CD14-positive monocyte (primary cell): Measurements from ENCODE around the gene DCC. TPM values are rescaled to one million over a fixed set of nuclear protein-coding genes. Genes with fewer than 3 reads are reported as not detected.

ENCODE experiments used
- DNase-seq, 3 donors: peaks; one replicate each; pipeline ENCODE4 v3.0.0-alpha.2; 2011 to 2022
- H2AFZ ChIP-seq: 2 replicates; pipeline ENCODE4 v1.6.0; 2012; ENCODE audit warnings: mild to moderate bottlenecking, low read depth, low read length, inconsistent platforms; ENCODE audit not compliant: insufficient read depth, poor library complexity, severe bottlenecking
- H3K27ac ChIP-seq, 2 donors: 1 replicate in 1 of 2; 2 replicates in 1 of 2; pipeline ENCODE4 v1.5.1; 2012 to 2013; ENCODE audit warnings: low read length in 2 of 2, control low read depth in 1 of 2, inconsistent platforms in 1 of 2, low read depth in 1 of 2, mild to moderate bottlenecking in 1 of 2
- H3K27me3 ChIP-seq, 2 donors: one replicate each; pipeline versions ENCODE4 v1.6.0 to v1.6.1; 2011 to 2013; ENCODE audit warnings: low read length in 2 of 2; ENCODE audit not compliant: control insufficient read depth in 2 of 2, insufficient read depth in 2 of 2
- H3K36me3 ChIP-seq, 2 donors: replicated peaks in 1 of 2; 1 replicate in 1 of 2; 2 replicates in 1 of 2; pipeline versions ENCODE4 v1.5.1 to v1.6.1; 2012 to 2013; ENCODE audit warnings: low read length in 2 of 2, control low read depth in 1 of 2, inconsistent platforms in 1 of 2, mild to moderate bottlenecking in 1 of 2; ENCODE audit not compliant: insufficient read depth in 2 of 2, control insufficient read depth in 1 of 2
- H3K4me1 ChIP-seq, 2 donors: 1 replicate in 1 of 2; 2 replicates in 1 of 2; pipeline versions ENCODE4 v1.5.1 to v1.6.1; 2012 to 2013; ENCODE audit warnings: low read length in 2 of 2, control low read depth in 1 of 2, inconsistent platforms in 1 of 2, mild to moderate bottlenecking in 1 of 2, moderate library complexity in 1 of 2; ENCODE audit not compliant: insufficient read depth in 2 of 2, control insufficient read depth in 1 of 2
- H3K4me2 ChIP-seq: replicated peaks from 2 replicates; pipeline ENCODE3; 2012; ENCODE audit warnings: low read length, moderate library complexity, mild to moderate bottlenecking; ENCODE audit not compliant: poor library complexity, severe bottlenecking; ENCODE audit errors: extremely low read depth
- H3K4me3 ChIP-seq, 3 experiments: fragments of 200-600 bp in 1 of 3; sonication (generic) in 1 of 3; replicated peaks in 1 of 3; 1 replicate in 2 of 3; 2 replicates in 1 of 3; pipeline ENCODE4 v1.5.1; 2011 to 2013; ENCODE audit warnings: low read length in 3 of 3, mild to moderate bottlenecking in 3 of 3, control low read depth in 2 of 3, low read depth in 2 of 3, inconsistent platforms in 1 of 3, moderate library complexity in 1 of 3
- H3K79me2 ChIP-seq: 2 replicates; pipeline ENCODE4 v1.6.0; 2012; ENCODE audit warnings: mild to moderate bottlenecking, control low read depth, inconsistent platforms, low read length, moderate library complexity; ENCODE audit not compliant: insufficient read depth
- H3K9ac ChIP-seq: 2 replicates; pipeline ENCODE4 v1.6.0; 2017; ENCODE audit warnings: low read length, mild to moderate bottlenecking; ENCODE audit not compliant: insufficient read depth, poor library complexity, severe bottlenecking
- H3K9me3 ChIP-seq, 2 donors: replicated peaks in 1 of 2; 1 replicate in 1 of 2; 2 replicates in 1 of 2; pipeline versions ENCODE4 v1.5.1 to v1.6.1; 2012 to 2013; ENCODE audit warnings: low read length in 2 of 2, control low read depth in 1 of 2; ENCODE audit not compliant: control insufficient read depth in 1 of 2, insufficient read depth in 1 of 2
- H4K20me1 ChIP-seq: 2 replicates; pipeline ENCODE4 v1.6.0; 2012; ENCODE audit warnings: mild to moderate bottlenecking, low read length, control low read depth, moderate library complexity; ENCODE audit not compliant: insufficient read depth
- H3K27ac Mint-ChIP-seq, 7 donors: one replicate each; pipeline ENCODE4 v1.8.0; 2020; ENCODE audit warnings: mild to moderate bottlenecking in 7 of 7, mixed read lengths in 7 of 7, moderate library complexity in 6 of 7, inconsistent platforms in 2 of 7
- H3K27me3 Mint-ChIP-seq, 3 donors: one replicate each; pipeline ENCODE4 v1.8.0; 2021 to 2022; ENCODE audit warnings: low read depth in 3 of 3, mild to moderate bottlenecking in 3 of 3, mixed read lengths in 3 of 3, moderate library complexity in 3 of 3, inconsistent platforms in 1 of 3
- H3K36me3 Mint-ChIP-seq, 2 donors: one replicate each; pipeline ENCODE4 v1.8.0; 2020; ENCODE audit warnings: mixed read lengths in 2 of 2, inconsistent platforms in 1 of 2, mild to moderate bottlenecking in 1 of 2
- H3K4me1 Mint-ChIP-seq: one replicate; pipeline ENCODE4 v1.8.0; 2020; ENCODE audit warnings: mild to moderate bottlenecking, mixed read lengths
- H3K4me3 Mint-ChIP-seq, 2 donors: one replicate each; pipeline ENCODE4 v1.8.0; 2020; ENCODE audit warnings: mild to moderate bottlenecking in 2 of 2, mixed read lengths in 2 of 2, moderate library complexity in 1 of 2
- H3K9me3 Mint-ChIP-seq, 7 donors: one replicate each; pipeline ENCODE4 v1.8.0; 2020 to 2022; ENCODE audit warnings: mixed read lengths in 7 of 7, mild to moderate bottlenecking in 6 of 7, moderate library complexity in 6 of 7, inconsistent platforms in 2 of 7
- CTCF ChIP-seq: fragments of 200-600 bp; IDR thresholded peaks from one replicate; pipeline ENCODE4 v1.8.0; 2022; ENCODE audit warnings: antibody characterized with exemption, mild to moderate bottlenecking
- WGBS: methylation state at CpG from one replicate; pipeline ENCODE4 v1.1.5; 2013; ENCODE audit warnings: missing lambda C conversion rate; ENCODE audit not compliant: insufficient coverage; 5-methylcytosine and 5-hydroxymethylcytosine counted together
- intact Hi-C, 2 donors: fragments of 100-400 bp; cut with micrococcal nuclease; formaldehyde crosslinking; loops; one replicate each; pipeline versions ENCODE4 v1.15.0 to v1.15.1; 2023
- polyA plus RNA-seq, 3 donors: library from polyadenylated mRNA; depleted of rRNA in 1 of 3; unstranded in 2 of 3; stranded (reverse) in 1 of 3; fragments of 300-500 nt in 2 of 3; fragments of >200 nt in 1 of 3; fragmentation: Illumina TruSeq in 2 of 3; gene quantifications; 1 replicate in 2 of 3; 2 replicates in 1 of 3; pipeline ENCODE4 v1.2.3, GENCODE V29; 2012 to 2021

Gene DCC
- polyA plus RNA-seq, 3 donors, result not detected

DNA sequence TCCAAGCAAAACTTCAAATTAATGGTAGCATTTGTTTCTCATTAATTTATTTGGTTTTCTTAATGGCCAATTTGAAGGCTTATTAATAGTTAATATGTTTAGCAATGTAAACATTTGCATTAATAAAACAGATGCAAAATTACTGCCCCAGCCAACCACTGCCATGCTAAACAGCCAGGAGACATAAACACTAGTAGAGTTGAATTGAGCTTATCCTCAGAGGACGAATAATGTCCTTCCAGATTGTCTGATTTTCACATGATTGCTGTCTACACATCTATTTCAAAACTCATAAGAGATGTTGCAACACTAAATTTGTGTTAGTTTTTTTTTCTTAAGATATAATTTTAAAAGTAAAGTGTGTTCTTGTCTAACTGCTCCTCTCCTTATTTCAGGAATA is 128.5 kb downstream of the DCC start:
- H3K9me3 ChIP-seq, result no peaks in the 10 kb centered on the region
- H3K36me3 Mint-ChIP-seq, result no peaks in the 10 kb centered on the region
- no peaks in the 10 kb centered on the region for H3K27me3 ChIP-seq
- DNase-seq, result no peak
- H3K4me2 ChIP-seq, result no peak overlapping the region
- H3K27me3 Mint-ChIP-seq, result peaks cover 0 to 2% (median 2%) of the 10 kb centered on the region in 3 donors
- no peak overlapping the region for H3K4me3 ChIP-seq
- H3K27ac ChIP-seq, result no peak overlapping the region
- H3K36me3 ChIP-seq, result no peaks in the 10 kb centered on the region
- TF ChIP-seq CTCF, result no peak
- H3K4me3 Mint-ChIP-seq, result no peak overlapping the region
- no peaks in the 10 kb centered on the region for H4K20me1 ChIP-seq
- intact Hi-C loops, result no loop called here
- H3K9me3 Mint-ChIP-seq, result peaks cover 0 to 10% (median 0%) of the 10 kb centered on the region in 7 donors
- no peaks in the 10 kb centered on the region for H3K4me1 ChIP-seq
- no peaks in the 10 kb centered on the region for H3K4me1 Mint-ChIP-seq
- no peak overlapping the region for H3K27ac Mint-ChIP-seq
- no CpG with 5 or more reads among the region's 1 CpG for WGBS
- H2AFZ ChIP-seq, result no peak overlapping the region
- H3K9ac ChIP-seq, result no peak overlapping the region
- no peaks in the 10 kb centered on the region for H3K79me2 ChIP-seq

- DNase-seq, result no peak
- peaks cover 0 to 2% (median 2%) of the 10 kb centered on the region in 3 donors for H3K27me3 Mint-ChIP-seq
- Histone ChIP-seq H2AFZ (no peak overlapping the region), H3K36me3 (no peaks in the 10 kb centered on the region), H3K79me2 (no peaks in the 10 kb centered on the region), H3K9ac (no peak overlapping the region), H4K20me1 (no peaks in the 10 kb centered on the region), H3K27me3 (no peaks in the 10 kb centered on the region), H3K4me3 (no peak overlapping the region), H3K27ac (no peak overlapping the region), H3K9me3 (no peaks in the 10 kb centered on the region), H3K4me2 (no peak overlapping the region), H3K4me1 (no peaks in the 10 kb centered on the region)
- no peak for TF ChIP-seq CTCF
- no peaks in the 10 kb centered on the region for H3K36me3 Mint-ChIP-seq
- H3K27ac Mint-ChIP-seq, result no peak overlapping the region
- no peak overlapping the region for H3K4me3 Mint-ChIP-seq
- intact Hi-C loops, result no loop called here
- peaks cover 0 to 7% (median 2%) of the 10 kb centered on the region in 7 donors for H3K9me3 Mint-ChIP-seq
- no peaks in the 10 kb centered on the region for H3K4me1 Mint-ChIP-seq
- WGBS, result no CpG with 5 or more reads among the region's 3 CpGs
These were observed 135.3 kb downstream of the DCC start for GRCh38 chr18:52475325-52475724.
